K562 (cell line): Measurements from ENCODE around the gene ZNF862. TPM values are rescaled to one million over a fixed set of nuclear protein-coding genes. Genes with fewer than 3 reads are reported as not detected.

Experiments used
- CAMTA2 ChIP-seq: fragments of 250-450 bp; sonication (Bioruptor Pico); conservative IDR thresholded peaks from 2 replicates; pipeline ENCODE4 v1.5.1; 2022
- EZH2 ChIP-seq: IDR thresholded peaks from 2 replicates; pipeline ENCODE4 v1.6.1; 2012; ENCODE audit warnings: low read depth, mild to moderate bottlenecking, inconsistent platforms, low read length, borderline replicate concordance
- FOXP4 ChIP-seq: sonication (generic); formaldehyde crosslinking; IDR thresholded peaks from 2 replicates; pipeline ENCODE4 v1.8.0; 2022; ENCODE audit warnings: mild to moderate bottlenecking, missing genetic modification reagents, borderline replicate concordance
- KLF10 ChIP-seq: fragments of 250-450 bp; sonication (Bioruptor Pico); IDR thresholded peaks from 2 replicates; pipeline ENCODE4 v1.6.1; 2021; ENCODE audit warnings: matching md5 sums
- NFXL1 ChIP-seq: fragments of 450-650 bp; formaldehyde crosslinking; IDR thresholded peaks from 2 replicates; pipeline ENCODE4 v1.4.0; 2021; ENCODE audit warnings: mild to moderate bottlenecking
- POLR2G ChIP-seq: fragments of 200-400 bp; formaldehyde crosslinking; IDR thresholded peaks from 2 replicates; pipeline ENCODE4 v1.6.1; 2017; ENCODE audit warnings: low read depth, mild to moderate bottlenecking, antibody characterized with exemption, low read length, moderate library complexity
- PTBP1 ChIP-seq: fragments of 200-400 bp; formaldehyde crosslinking; IDR thresholded peaks from 2 replicates; pipeline ENCODE4 v1.6.1; 2017; ENCODE audit warnings: low read depth, low read length
- SPI1 ChIP-seq: IDR thresholded peaks from 2 replicates; pipeline ENCODE4 v1.6.1; 2011; ENCODE audit warnings: low read depth, low read length, control low read depth, borderline replicate concordance
- SUPT5H ChIP-seq: fragments of 450-650 bp; IDR thresholded peaks from 2 replicates; pipeline ENCODE4 v1.6.1; 2016
- TAF1 ChIP-seq: IDR thresholded peaks from 2 replicates; pipeline ENCODE4 v1.6.1; 2011; ENCODE audit warnings: mild to moderate bottlenecking, low read length, moderate library complexity; ENCODE audit not compliant: insufficient read depth, control insufficient read depth, severe bottlenecking; ENCODE audit errors: extremely low read depth
- ZNF140 ChIP-seq: fragments of 250-450 bp; sonication (Bioruptor Pico); IDR thresholded peaks from 2 replicates; pipeline ENCODE4 v1.8.0; 2021; ENCODE audit warnings: moderate library complexity, mild to moderate bottlenecking, inconsistent platforms
- polyA plus RNA-seq, 8 experiments: library from polyadenylated mRNA; depleted of rRNA in 4 of 8; stranded (reverse) in 5 of 8; unstranded in 3 of 8; fragments of >200 nt; fragmentation: Nextera tagmentation in 2 of 8; fragmentation: Illumina TruSeq in 1 of 8; extraction: Ambion mirVana in 2 of 8; extraction: Trizol in 1 of 8; gene quantifications; 2 replicates each; pipeline versions ENCODE4 v1.2.1 to v1.2.3, GENCODE V29; 2011 to 2014; ENCODE audit warnings: inconsistent platforms in 1 of 8, missing spikeins in 1 of 8
- total RNA-seq, 7 experiments: library from RNA; depleted of rRNA in 6 of 7; stranded (reverse); fragments of >200 nt in 6 of 7; fragmentation: Illumina TruSeq in 2 of 7; extraction: Trizol in 2 of 7; gene quantifications; 2 replicates each; pipeline versions ENCODE4 v1.2.1 to v1.2.3, GENCODE V29; 2011 to 2021; ENCODE audit warnings: low replicate concordance in 1 of 7
- TF ChIP-seq, protein P1 (sequence below): sonication (generic); formaldehyde crosslinking; IDR thresholded peaks from 2 replicates; pipeline ENCODE4 v1.8.1; 2023; ENCODE audit warnings: mild to moderate bottlenecking, missing genetic modification reagents
- TF ChIP-seq, protein P2 (sequence below), 2 experiments: fragments of 450-650 bp; conservative IDR thresholded peaks; 2 replicates each; pipeline ENCODE4 v1.6.1; 2017; ENCODE audit warnings: mild to moderate bottlenecking in 2 of 2, moderate library complexity in 2 of 2
- TF ChIP-seq, protein P3 (sequence below): fragments of 250-450 bp; sonication (Bioruptor Pico); IDR thresholded peaks from 2 replicates; pipeline ENCODE4 v1.4.0; 2020; ENCODE audit warnings: mild to moderate bottlenecking
- TF ChIP-seq, protein P4 (sequence below): sonication (generic); formaldehyde crosslinking; IDR thresholded peaks from 2 replicates; pipeline ENCODE4 v1.4.0; 2020; ENCODE audit warnings: mild to moderate bottlenecking, missing genetic modification reagents

Gene ZNF862
- total and polyA plus RNA-seq, 9 of the 15 experiments (the other 6 are each of a cell fraction or from before 2014, with no cell fraction given): 1.1 to 3.9 (median 2.6) TPM

DNA sequence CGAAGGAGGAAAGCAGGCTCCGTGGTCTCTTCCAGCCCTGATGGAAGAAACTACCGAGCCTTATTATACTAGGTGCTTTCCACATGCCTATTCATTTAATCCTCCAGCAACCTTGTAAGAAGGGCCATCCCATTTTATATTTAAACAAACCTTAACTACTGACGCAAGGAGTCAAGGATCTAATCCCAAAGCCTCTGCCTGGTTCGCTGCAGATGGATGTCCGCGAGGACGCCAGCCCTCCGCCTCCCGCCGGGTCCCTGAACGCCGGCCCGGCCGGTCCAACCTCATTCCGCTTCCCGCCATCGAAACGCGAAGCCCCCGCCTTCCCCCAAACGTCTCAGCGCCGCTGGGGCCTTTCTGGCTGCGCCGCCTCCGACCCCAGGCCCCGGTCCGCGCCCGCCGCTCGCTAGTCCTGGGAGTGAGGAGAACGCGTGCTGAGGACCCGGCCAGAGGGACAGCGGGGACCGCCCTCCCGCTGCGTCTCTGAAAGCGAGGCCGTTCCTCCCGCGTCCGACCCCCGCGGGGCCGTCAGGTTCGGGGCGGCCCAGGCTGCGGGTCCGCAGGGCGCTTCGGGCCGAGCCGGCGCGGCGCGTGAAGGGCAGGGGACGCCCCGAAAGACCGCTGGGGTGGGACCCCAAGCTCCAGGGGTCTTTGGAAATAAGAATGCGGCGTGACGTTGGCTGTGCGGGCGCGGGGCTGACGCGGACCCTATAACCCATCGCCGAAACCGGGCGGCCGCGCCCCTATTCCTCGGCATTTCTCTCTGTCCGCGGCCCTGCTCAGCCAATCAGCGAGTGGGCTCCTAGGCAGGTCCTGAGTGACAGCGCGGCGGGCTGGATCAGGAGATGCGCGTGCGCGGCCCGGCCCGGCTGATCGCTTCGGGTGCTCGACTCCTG is 35.1 kb downstream of the ZNF862 start, which contains the start of gene ATP6V0E2 (continued):
- TF ChIP-seq, protein P1, sequence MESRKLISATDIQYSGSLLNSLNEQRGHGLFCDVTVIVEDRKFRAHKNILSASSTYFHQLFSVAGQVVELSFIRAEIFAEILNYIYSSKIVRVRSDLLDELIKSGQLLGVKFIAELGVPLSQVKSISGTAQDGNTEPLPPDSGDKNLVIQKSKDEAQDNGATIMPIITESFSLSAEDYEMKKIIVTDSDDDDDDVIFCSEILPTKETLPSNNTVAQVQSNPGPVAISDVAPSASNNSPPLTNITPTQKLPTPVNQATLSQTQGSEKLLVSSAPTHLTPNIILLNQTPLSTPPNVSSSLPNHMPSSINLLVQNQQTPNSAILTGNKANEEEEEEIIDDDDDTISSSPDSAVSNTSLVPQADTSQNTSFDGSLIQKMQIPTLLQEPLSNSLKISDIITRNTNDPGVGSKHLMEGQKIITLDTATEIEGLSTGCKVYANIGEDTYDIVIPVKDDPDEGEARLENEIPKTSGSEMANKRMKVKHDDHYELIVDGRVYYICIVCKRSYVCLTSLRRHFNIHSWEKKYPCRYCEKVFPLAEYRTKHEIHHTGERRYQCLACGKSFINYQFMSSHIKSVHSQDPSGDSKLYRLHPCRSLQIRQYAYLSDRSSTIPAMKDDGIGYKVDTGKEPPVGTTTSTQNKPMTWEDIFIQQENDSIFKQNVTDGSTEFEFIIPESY (CRISPR knock-in tag): no peak; the same call in 1 of the 2 replicates
- peak; percentile 40 for TF ChIP-seq SUPT5H
- TF ChIP-seq EZH2: no peak
- no peak for TF ChIP-seq CAMTA2 (CRISPR knock-in tag)
- no peak for TF ChIP-seq PTBP1
- TF ChIP-seq, protein P2, sequence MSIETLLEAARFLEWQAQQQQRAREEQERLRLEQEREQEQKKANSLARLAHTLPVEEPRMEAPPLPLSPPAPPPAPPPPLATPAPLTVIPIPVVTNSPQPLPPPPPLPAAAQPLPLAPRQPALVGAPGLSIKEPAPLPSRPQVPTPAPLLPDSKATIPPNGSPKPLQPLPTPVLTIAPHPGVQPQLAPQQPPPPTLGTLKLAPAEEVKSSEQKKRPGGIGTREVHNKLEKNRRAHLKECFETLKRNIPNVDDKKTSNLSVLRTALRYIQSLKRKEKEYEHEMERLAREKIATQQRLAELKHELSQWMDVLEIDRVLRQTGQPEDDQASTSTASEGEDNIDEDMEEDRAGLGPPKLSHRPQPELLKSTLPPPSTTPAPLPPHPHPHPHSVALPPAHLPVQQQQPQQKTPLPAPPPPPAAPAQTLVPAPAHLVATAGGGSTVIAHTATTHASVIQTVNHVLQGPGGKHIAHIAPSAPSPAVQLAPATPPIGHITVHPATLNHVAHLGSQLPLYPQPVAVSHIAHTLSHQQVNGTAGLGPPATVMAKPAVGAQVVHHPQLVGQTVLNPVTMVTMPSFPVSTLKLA (conservative IDR thresholded peaks at IDR 0.05): peak in 1 of 2 experiments; percentile 35; a peak in 1 of 4 replicates
- TF ChIP-seq, protein P3, sequence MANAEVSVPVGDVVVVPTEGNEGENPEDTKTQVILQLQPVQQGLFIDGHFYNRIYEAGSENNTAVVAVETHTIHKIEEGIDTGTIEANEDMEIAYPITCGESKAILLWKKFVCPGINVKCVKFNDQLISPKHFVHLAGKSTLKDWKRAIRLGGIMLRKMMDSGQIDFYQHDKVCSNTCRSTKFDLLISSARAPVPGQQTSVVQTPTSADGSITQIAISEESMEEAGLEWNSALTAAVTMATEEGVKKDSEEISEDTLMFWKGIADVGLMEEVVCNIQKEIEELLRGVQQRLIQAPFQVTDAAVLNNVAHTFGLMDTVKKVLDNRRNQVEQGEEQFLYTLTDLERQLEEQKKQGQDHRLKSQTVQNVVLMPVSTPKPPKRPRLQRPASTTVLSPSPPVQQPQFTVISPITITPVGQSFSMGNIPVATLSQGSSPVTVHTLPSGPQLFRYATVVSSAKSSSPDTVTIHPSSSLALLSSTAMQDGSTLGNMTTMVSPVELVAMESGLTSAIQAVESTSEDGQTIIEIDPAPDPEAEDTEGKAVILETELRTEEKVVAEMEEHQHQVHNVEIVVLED: no peak
- peak; percentile 25 for TF ChIP-seq TAF1
- no peak for TF ChIP-seq NFXL1 (CRISPR knock-in tag)
- TF ChIP-seq, protein P4, sequence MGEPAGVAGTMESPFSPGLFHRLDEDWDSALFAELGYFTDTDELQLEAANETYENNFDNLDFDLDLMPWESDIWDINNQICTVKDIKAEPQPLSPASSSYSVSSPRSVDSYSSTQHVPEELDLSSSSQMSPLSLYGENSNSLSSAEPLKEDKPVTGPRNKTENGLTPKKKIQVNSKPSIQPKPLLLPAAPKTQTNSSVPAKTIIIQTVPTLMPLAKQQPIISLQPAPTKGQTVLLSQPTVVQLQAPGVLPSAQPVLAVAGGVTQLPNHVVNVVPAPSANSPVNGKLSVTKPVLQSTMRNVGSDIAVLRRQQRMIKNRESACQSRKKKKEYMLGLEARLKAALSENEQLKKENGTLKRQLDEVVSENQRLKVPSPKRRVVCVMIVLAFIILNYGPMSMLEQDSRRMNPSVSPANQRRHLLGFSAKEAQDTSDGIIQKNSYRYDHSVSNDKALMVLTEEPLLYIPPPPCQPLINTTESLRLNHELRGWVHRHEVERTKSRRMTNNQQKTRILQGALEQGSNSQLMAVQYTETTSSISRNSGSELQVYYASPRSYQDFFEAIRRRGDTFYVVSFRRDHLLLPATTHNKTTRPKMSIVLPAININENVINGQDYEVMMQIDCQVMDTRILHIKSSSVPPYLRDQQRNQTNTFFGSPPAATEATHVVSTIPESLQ (CRISPR knock-in tag): no peak
- TF ChIP-seq FOXP4: no peak
- TF ChIP-seq POLR2G: peak; percentile 82
- TF ChIP-seq SPI1: no peak
- no peak for TF ChIP-seq ZNF140 (CRISPR knock-in tag)
- TF ChIP-seq KLF10 (CRISPR knock-in tag): no peak
